ENCODE results near the gene PSD. TPM values are rescaled to one million over a fixed set of nuclear protein-coding genes. Genes with fewer than 3 reads are reported as not detected.
"Not testable (repeated sequence)": the region's sequence is repeated elsewhere in the genome, so short reads cannot be mapped to it uniquely, and the experiment has no call there.

The PSD gene
- total RNA-seq, result not detected
- long read RNA-seq, result 0 reads

- no peak for DNase-seq (ENCODE audit: low spot score)
Measured at GRCh38 chr10:102418622-102419268, at the start of gene PSD. PSD (minus strand) TSS chr10:102418785; CDS start chr10:102417038, 1,747 bp downstream.

GRCh38 chr10:102467971-102468438, 49.4 kb upstream of the PSD start:
- DNase-seq (ENCODE audit: low spot score), result no peak

- no peak for DNase-seq (ENCODE audit: low spot score)
Measured at GRCh38 chr10:102467318-102467717, 48.7 kb upstream of the PSD start.

- DNase-seq (ENCODE audit: low spot score), result no peak
Measured at GRCh38 chr10:102465466-102465865, 46.9 kb upstream of the PSD start.

- no peak for DNase-seq (ENCODE audit: low spot score)
Measured at GRCh38 chr10:102463983-102464382, 45.4 kb upstream of the PSD start.

- no peak for DNase-seq (ENCODE audit: low spot score)
Measured at GRCh38 chr10:102462512-102463054, 44.0 kb upstream of the PSD start.

- DNase-seq (ENCODE audit: low spot score), result peak; percentile 97
Measured at GRCh38 chr10:102461187-102462054, 42.8 kb upstream of the PSD start.

- no peak for DNase-seq (ENCODE audit: low spot score)
Measured at GRCh38 chr10:102460836-102461186, 42.2 kb upstream of the PSD start.

GRCh38 chr10:102458656-102459055, 40.1 kb upstream of the PSD start:
- no peak for DNase-seq (ENCODE audit: low spot score)

GRCh38 chr10:102457591-102458150, 39.1 kb upstream of the PSD start:
- DNase-seq (ENCODE audit: low spot score), result no peak

- DNase-seq (ENCODE audit: low spot score), result no peak
Measured at GRCh38 chr10:102455893-102456471, 37.4 kb upstream of the PSD start.

GRCh38 chr10:102454662-102455487, 36.3 kb upstream of the PSD start:
- DNase-seq (ENCODE audit: low spot score), result not testable (repeated sequence)

- DNase-seq (ENCODE audit: low spot score), result no peak
Measured at GRCh38 chr10:102453502-102453901, 34.9 kb upstream of the PSD start.

GRCh38 chr10:102452672-102453340, 34.2 kb upstream of the PSD start:
- DNase-seq (ENCODE audit: low spot score), result no peak

- DNase-seq (ENCODE audit: low spot score), result no peak
Measured at GRCh38 chr10:102451105-102451969, 32.8 kb upstream of the PSD start, which contains the start of gene C10orf95. C10orf95 (minus strand) TSS chr10:102451543; CDS start chr10:102451093, 450 bp downstream.

GRCh38 chr10:102450374-102451104, 32.0 kb upstream of the PSD start:
- peak; percentile 94 for DNase-seq (ENCODE audit: low spot score)

GRCh38 chr10:102450124-102450373, 31.5 kb upstream of the PSD start:
- no peak for DNase-seq (ENCODE audit: low spot score)

GRCh38 chr10:102449321-102450123, 30.9 kb upstream of the PSD start:
- no peak for DNase-seq (ENCODE audit: low spot score)
